Esophagus squamous epithelium (tissue), 5 donors: ENCODE results near the gene ATP10B. TPM values are rescaled to one million over a fixed set of nuclear protein-coding genes. Genes with fewer than 3 reads are reported as not detected.

Experiments
- DNase-seq: peaks from one replicate; lab custom pipeline; 2025; lab: John Stamatoyannopoulos, UW
- H3K27ac ChIP-seq, 4 donors: fragments of 200-600 bp; sonication (generic); one replicate each; pipeline ENCODE4 v1.5.1; 2016 to 2019; ENCODE audit warnings: mild to moderate bottlenecking in 1 of 4
- H3K27me3 ChIP-seq, 4 donors: fragments of 200-600 bp; sonication (generic); 1 replicate in 3 of 4; 2 replicates in 1 of 4; pipeline versions ENCODE4 v1.5.1 to v1.6.0; 2017 to 2021; ENCODE audit warnings: antibody characterized with exemption in 1 of 4
- H3K36me3 ChIP-seq, 3 donors: fragments of 200-600 bp; sonication (generic); one replicate each; pipeline ENCODE4 v1.5.1; 2016 to 2019
- H3K4me1 ChIP-seq, 3 donors: fragments of 200-600 bp; sonication (generic); one replicate each; pipeline ENCODE4 v1.5.1; 2017 to 2019
- H3K4me3 ChIP-seq, 4 donors: fragments of 200-600 bp; sonication (generic); 1 replicate in 3 of 4; 2 replicates in 1 of 4; pipeline ENCODE4 v1.5.1; 2016 to 2019; ENCODE audit warnings: mild to moderate bottlenecking in 2 of 4, moderate library complexity in 1 of 4
- H3K9me3 ChIP-seq, 3 donors: fragments of 200-600 bp; sonication (generic); one replicate each; pipeline ENCODE4 v1.5.1; 2016 to 2019
- POLR2A ChIP-seq, 4 donors: fragments of 450-650 bp; IDR thresholded peaks; one replicate each; pipeline ENCODE4 v1.6.1; 2017; ENCODE audit warnings: antibody characterized with exemption in 4 of 4, mild to moderate bottlenecking in 4 of 4, moderate library complexity in 3 of 4
- WGBS, 2 donors: methylation state at CpG; one replicate each; pipeline ENCODE4 v1.1.5; 2018; 5-methylcytosine and 5-hydroxymethylcytosine counted together
- intact Hi-C: fragments of 100-400 bp; cut with DNase I; formaldehyde crosslinking; loops from one replicate; pipeline ENCODE4 v1.15.0; 2022
- total RNA-seq, 4 donors: library from RNA; depleted of rRNA; stranded (reverse); fragments of >200 nt; gene quantifications; one replicate each; pipeline ENCODE4 v1.1.0, GENCODE V29; 2016
- TF ChIP-seq, protein P1 (sequence below), 6 experiments: fragments of 450-650 bp in 4 of 6; fragments of 200-600 bp in 2 of 6; sonication (generic) in 2 of 6; IDR thresholded peaks; one replicate each; pipeline ENCODE4 v1.5.1; 2016 to 2019; ENCODE audit warnings: antibody characterized with exemption in 6 of 6, mild to moderate bottlenecking in 4 of 6, moderate library complexity in 4 of 6
- donor health status: DM: yes; HTN: yes; CAD: no.

Gene ATP10B
- total RNA-seq, 4 donors from 2014 or later = 6.1 to 26.6 (median 14.4) TPM

DNA sequence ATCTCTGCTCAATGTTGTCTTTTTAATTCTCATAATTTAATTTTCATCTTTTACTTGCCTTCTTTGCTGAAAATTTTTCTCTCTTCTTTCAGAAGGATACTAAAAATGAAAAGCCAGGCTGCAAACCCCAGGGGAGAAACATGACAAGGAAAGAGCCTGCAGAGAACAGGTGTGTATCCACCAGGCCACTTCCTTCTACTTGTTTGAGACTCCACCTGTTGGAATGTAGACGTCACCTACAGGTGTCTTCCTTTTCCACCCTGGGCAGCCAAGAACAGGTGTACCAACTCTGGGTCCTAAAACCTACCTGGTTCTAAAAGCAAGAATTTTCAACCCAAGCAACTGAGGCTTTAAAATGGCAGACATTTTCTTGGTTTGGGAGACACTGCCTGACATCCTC lies 166.8 kb downstream of the ATP10B start:
- H3K4me1 ChIP-seq = no peaks in the 10 kb centered on the region
- intact Hi-C loops = no loop called here

DNA sequence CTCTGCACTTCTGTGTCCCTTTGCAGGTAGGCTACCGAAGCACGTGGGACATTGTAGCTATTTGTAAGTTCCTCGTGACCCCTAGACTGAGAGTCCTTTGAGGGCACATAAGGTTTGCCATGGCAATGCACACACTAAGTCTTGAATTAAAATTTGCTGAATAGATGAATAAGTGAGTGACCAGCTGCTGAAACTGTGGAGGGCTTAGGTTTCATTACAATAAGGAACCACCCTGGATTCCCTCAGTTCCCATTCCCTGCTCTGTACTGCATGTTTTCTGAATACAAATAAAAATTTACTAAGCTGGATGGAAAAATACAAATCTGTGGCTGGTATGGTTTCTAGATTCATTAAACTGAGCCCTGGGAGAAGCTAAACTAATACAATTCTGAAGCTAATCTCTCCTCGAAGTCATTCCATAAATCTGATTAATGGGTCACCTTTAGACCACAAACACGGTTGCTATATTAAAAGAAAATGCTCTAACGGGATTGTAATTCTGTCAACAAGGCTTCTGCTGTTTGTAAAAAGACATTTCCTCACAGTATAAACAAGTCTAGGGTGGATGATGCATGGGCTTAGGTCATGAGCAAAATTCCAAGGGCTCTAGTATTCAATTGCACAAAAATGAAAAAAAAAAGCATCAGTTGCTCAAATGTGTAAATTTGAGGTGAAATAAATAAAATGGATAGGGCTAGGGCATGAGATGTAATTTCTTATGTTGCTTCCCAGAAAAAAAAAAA lies 172.3 kb downstream of the ATP10B start:
- no peak overlapping the region for H3K4me3 ChIP-seq
- H3K27me3 ChIP-seq = no peaks in the 10 kb centered on the region
- WGBS, 2 donors = 54 to 61% methylated on average over 6 of the region's 6 CpGs
- no peak overlapping the region for H3K27ac ChIP-seq
- no peak for DNase-seq
- no peaks in the 10 kb centered on the region for H3K9me3 ChIP-seq
- TF ChIP-seq POLR2A (IDR thresholded peaks at IDR 0.05) = no peak
- TF ChIP-seq, protein P1, sequence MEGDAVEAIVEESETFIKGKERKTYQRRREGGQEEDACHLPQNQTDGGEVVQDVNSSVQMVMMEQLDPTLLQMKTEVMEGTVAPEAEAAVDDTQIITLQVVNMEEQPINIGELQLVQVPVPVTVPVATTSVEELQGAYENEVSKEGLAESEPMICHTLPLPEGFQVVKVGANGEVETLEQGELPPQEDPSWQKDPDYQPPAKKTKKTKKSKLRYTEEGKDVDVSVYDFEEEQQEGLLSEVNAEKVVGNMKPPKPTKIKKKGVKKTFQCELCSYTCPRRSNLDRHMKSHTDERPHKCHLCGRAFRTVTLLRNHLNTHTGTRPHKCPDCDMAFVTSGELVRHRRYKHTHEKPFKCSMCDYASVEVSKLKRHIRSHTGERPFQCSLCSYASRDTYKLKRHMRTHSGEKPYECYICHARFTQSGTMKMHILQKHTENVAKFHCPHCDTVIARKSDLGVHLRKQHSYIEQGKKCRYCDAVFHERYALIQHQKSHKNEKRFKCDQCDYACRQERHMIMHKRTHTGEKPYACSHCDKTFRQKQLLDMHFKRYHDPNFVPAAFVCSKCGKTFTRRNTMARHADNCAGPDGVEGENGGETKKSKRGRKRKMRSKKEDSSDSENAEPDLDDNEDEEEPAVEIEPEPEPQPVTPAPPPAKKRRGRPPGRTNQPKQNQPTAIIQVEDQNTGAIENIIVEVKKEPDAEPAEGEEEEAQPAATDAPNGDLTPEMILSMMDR (IDR thresholded peaks at IDR 0.05) = no peak
- H3K36me3 ChIP-seq = no peaks in the 10 kb centered on the region
- intact Hi-C loops = no loop called here
- no peaks in the 10 kb centered on the region for H3K4me1 ChIP-seq

More for the DNA sequence above, 166.8 kb downstream of the ATP10B start:
- no peak for TF ChIP-seq POLR2A (IDR thresholded peaks at IDR 0.05)
- TF ChIP-seq, protein P1 (IDR thresholded peaks at IDR 0.05) = no peak
- no peak for DNase-seq
- H3K9me3 ChIP-seq = no peaks in the 10 kb centered on the region
- no peaks in the 10 kb centered on the region for H3K27me3 ChIP-seq
- no peaks in the 10 kb centered on the region for H3K36me3 ChIP-seq
- H3K4me3 ChIP-seq = no peak overlapping the region
- H3K27ac ChIP-seq = no peak overlapping the region
- WGBS, 2 donors = 0 to 14% methylated on average over 1 of the region's 1 CpG

DNA sequence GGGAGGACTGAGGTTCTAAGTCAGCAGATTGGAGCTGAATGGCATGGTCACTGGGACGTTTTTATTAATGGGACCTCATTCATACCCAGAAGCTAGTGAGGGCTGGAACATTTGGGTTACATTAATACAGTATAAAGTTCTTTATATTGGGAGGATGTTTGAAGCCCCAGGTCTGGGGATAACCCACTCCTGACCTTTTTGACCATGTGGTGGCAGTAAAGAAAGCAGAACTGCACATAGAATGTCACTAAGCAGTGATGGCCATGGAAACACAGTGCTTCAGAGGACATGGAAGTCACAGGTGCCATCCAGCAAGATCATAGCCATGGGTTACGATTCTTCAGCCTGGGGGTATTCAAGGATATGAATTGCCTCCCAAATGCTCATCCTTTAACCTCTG lies 176.0 kb downstream of the ATP10B start:
- Histone ChIP-seq H3K27ac (no peak overlapping the region), H3K9me3 (no peaks in the 10 kb centered on the region), H3K36me3 (no peaks in the 10 kb centered on the region), H3K4me1 (no peaks in the 10 kb centered on the region), H3K27me3 (no peaks in the 10 kb centered on the region), H3K4me3 (no peak overlapping the region)
- WGBS, 2 donors = 52 to 69% methylated on average over 2 of the region's 2 CpGs
- no peak for TF ChIP-seq POLR2A (IDR thresholded peaks at IDR 0.05)
- TF ChIP-seq, protein P1 (IDR thresholded peaks at IDR 0.05) = no peak
- intact Hi-C loops = no loop called here
- DNase-seq = no peak

DNA sequence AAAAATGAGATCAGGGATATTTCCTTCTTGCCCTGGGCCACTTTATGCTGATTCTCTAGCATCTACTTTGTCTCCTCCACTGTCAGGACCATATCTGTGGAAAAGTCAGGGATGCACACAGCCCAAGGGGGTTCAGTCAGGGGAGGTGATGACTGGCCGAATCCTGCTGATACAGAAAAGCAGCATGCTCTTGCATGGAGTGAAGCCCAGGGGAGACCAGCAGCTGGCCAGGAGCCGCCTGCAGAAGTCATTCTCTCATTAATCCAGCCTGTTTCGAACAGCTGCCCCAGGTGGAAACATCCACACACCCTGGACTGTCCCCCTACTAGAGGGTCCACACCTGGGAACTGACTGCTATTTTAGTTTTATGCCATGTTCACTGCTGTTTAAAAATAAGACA lies 177.1 kb downstream of the ATP10B start:
- H3K27me3 ChIP-seq = no peaks in the 10 kb centered on the region
- intact Hi-C loops = no loop called here
- DNase-seq = no peak
- no peaks in the 10 kb centered on the region for H3K36me3 ChIP-seq
- no peak overlapping the region for H3K27ac ChIP-seq
- H3K4me1 ChIP-seq = no peaks in the 10 kb centered on the region
- 40 to 41% methylated on average over 1 to 2 of the region's 3 CpGs for WGBS, 2 donors
- TF ChIP-seq, protein P1 (IDR thresholded peaks at IDR 0.05) = no peak
- TF ChIP-seq POLR2A (IDR thresholded peaks at IDR 0.05) = no peak
- no peak overlapping the region for H3K4me3 ChIP-seq
- H3K9me3 ChIP-seq = no peaks in the 10 kb centered on the region

DNA sequence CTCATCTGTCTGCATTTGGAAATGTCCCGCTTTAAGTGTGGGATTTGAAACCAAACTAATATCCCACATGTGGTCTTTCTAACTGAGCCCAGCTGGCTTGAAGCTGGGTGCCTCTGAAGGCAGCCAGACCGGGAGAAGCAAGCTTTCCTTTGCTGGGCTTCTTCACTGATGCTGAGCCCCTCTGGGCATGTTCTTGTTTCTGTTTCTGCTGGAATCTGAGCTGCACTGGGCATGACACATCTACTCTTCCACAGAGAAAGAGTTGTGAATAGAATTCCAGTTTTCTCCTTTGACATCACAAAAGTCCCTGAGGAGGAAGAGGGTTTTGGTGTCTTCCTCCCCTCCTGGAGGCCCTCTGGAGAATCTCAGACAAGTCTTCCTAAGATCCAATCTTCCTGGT lies 179.5 kb downstream of the ATP10B start:
- TF ChIP-seq POLR2A (IDR thresholded peaks at IDR 0.05) = no peak
- TF ChIP-seq, protein P1 (IDR thresholded peaks at IDR 0.05) = no peak
- no peak overlapping the region for H3K27ac ChIP-seq
- no peak overlapping the region for H3K4me3 ChIP-seq
- WGBS, 2 donors = 26 to 35% methylated on average over 2 of the region's 2 CpGs
- H3K4me1 ChIP-seq = no peaks in the 10 kb centered on the region
- H3K36me3 ChIP-seq = no peaks in the 10 kb centered on the region
- no peaks in the 10 kb centered on the region for H3K9me3 ChIP-seq
- intact Hi-C loops = no loop called here
- no peaks in the 10 kb centered on the region for H3K27me3 ChIP-seq
- no peak for DNase-seq
